DND-41 (cell line): ENCODE data around the gene C4orf33.

Source experiments
- EZH2 ChIP-seq: IDR thresholded peaks from 3 replicates; pipeline ENCODE4 v1.6.1; 2012; ENCODE audit warnings: borderline replicate concordance, low read depth, mild to moderate bottlenecking, moderate library complexity, low read length, inconsistent platforms; ENCODE audit not compliant: severe bottlenecking
- TF ChIP-seq, protein P1 (sequence below): IDR thresholded peaks from 2 replicates; pipeline ENCODE4 v1.5.1; 2012; ENCODE audit warnings: borderline replicate concordance, low read length, moderate library complexity, mild to moderate bottlenecking; ENCODE audit not compliant: poor library complexity, severe bottlenecking; ENCODE audit errors: extremely low read depth

DNA sequence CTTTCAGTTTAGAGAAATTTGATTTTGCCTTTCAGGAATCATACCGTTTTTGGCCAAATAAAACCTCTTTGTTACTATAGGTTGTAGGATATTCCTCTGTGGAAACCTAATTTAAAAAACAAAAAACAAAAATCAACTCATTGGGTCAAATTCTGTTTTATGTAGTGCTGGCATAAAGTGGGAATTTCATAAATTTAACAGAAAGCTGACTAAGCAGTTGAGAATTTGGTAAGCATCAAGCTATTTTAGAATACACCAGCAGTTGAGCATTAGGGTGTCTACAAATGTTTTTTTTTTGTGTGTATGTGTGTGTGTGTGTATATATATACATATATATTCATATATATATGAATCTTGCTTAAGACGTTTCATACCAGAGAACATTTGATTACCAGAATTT is 47.4 kb downstream of the C4orf33 start:
- TF ChIP-seq, protein P1, sequence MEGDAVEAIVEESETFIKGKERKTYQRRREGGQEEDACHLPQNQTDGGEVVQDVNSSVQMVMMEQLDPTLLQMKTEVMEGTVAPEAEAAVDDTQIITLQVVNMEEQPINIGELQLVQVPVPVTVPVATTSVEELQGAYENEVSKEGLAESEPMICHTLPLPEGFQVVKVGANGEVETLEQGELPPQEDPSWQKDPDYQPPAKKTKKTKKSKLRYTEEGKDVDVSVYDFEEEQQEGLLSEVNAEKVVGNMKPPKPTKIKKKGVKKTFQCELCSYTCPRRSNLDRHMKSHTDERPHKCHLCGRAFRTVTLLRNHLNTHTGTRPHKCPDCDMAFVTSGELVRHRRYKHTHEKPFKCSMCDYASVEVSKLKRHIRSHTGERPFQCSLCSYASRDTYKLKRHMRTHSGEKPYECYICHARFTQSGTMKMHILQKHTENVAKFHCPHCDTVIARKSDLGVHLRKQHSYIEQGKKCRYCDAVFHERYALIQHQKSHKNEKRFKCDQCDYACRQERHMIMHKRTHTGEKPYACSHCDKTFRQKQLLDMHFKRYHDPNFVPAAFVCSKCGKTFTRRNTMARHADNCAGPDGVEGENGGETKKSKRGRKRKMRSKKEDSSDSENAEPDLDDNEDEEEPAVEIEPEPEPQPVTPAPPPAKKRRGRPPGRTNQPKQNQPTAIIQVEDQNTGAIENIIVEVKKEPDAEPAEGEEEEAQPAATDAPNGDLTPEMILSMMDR, result no peak
- no peak for TF ChIP-seq EZH2
